SK-MEL-5 (cell line): Measurements from ENCODE around the gene COL17A1. TPM values are rescaled to one million over a fixed set of nuclear protein-coding genes. Genes with fewer than 3 reads are reported as not detected.

ENCODE experiments used
- DNase-seq: peaks from one replicate; pipeline ENCODE4 v3.0.0-alpha.2; 2016; ENCODE audit warnings: low read depth, low spot score
- in situ Hi-C: cut with HindIII; loops from 2 replicates; pipeline ENCODE4 v1.10.0; 2016; ENCODE audit warnings: low sequenced_read_pairs, high pct_unique_total_duplicates, low pct_unique_long_range_greater_than_20kb
- total RNA-seq: library from RNA; depleted of rRNA; stranded (reverse); fragments of >200 nt; shearing (Covaris generic); gene quantifications from 2 replicates; pipeline ENCODE4 v1.2.3, GENCODE V29; 2014

COL17A1 gene
- total RNA-seq, 1 experiment from 2014 or later: 0.45 TPM

- in situ Hi-C loops: no loop called here
These were observed 44.6 kb downstream of the COL17A1 start for GRCh38 chr10:104040862-104041789.

GRCh38 chr10:104040382-104040781, 45.3 kb downstream of the COL17A1 start:
- in situ Hi-C loops: no loop called here
- no peak for DNase-seq

More at GRCh38 chr10:104040862-104041789, 44.6 kb downstream of the COL17A1 start:
- no peak for DNase-seq

DNA sequence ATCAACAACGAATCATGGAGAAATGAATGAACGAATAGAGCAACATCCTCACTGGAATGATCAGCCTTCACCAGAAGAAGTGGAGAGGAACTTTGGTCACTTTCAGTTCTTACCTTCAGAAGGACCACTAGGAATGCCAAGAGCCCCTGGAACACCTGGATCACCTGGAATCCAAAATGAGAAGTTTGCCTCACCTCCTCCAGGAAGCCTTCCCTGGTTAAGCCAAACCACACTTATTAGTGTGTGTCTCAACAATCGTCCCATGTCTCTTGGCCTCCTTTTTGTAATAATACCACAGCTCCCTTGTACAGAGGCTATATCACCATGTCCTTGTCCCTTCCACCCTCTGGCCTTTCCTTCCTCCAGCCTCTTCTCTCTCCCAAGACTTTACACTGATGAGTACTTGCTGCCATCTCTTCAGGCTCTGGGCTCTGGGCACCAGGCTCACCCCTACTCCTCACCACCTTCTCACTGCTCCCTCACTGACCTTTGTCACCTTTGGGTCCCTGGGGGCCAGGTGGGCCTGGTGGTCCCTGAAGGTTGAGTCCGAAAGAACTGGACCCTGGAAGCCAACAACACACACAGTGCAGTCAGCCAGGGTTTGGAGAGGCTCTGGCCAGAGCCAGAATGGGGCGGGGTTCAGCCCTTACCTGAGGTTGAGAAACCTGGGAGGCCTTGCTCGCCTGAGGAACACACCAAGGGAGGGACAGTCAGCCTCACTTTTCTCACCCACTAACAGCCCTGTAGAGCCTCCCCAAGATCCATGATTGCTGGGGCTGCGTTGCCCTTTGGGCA, 46.5 kb downstream of the COL17A1 start:
- in situ Hi-C loops: no loop called here
- DNase-seq: no peak

- DNase-seq: no peak
- in situ Hi-C loops: no loop called here
These were observed 47.1 kb downstream of the COL17A1 start for GRCh38 chr10:104038537-104038936.

GRCh38 chr10:104037261-104037951, 48.3 kb downstream of the COL17A1 start:
- DNase-seq: no peak
- in situ Hi-C loops: no loop called here

- DNase-seq: no peak
- in situ Hi-C loops: no loop called here
These were observed 49.0 kb downstream of the COL17A1 start for GRCh38 chr10:104036518-104037260.

DNA sequence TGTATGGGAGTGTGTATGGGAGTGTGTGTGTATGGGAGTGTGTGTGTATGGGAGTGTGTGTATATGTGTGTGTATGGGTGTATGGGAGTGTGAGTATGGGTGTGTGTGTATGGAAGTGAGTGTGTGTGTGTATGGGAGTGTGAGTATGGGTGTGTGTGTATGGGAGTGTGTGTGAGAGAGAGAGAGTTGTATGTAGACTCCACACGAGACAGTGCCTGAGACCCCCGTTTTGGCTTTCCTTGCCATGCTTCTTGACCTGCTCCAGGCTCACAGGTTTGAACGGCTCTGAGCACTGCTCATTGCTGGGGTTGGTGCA, 49.7 kb downstream of the COL17A1 start:
- in situ Hi-C loops: no loop called here
- DNase-seq: no peak

GRCh38 chr10:104035194-104036068, 50.2 kb downstream of the COL17A1 start:
- no peak for DNase-seq
- in situ Hi-C loops: no loop called here

DNA sequence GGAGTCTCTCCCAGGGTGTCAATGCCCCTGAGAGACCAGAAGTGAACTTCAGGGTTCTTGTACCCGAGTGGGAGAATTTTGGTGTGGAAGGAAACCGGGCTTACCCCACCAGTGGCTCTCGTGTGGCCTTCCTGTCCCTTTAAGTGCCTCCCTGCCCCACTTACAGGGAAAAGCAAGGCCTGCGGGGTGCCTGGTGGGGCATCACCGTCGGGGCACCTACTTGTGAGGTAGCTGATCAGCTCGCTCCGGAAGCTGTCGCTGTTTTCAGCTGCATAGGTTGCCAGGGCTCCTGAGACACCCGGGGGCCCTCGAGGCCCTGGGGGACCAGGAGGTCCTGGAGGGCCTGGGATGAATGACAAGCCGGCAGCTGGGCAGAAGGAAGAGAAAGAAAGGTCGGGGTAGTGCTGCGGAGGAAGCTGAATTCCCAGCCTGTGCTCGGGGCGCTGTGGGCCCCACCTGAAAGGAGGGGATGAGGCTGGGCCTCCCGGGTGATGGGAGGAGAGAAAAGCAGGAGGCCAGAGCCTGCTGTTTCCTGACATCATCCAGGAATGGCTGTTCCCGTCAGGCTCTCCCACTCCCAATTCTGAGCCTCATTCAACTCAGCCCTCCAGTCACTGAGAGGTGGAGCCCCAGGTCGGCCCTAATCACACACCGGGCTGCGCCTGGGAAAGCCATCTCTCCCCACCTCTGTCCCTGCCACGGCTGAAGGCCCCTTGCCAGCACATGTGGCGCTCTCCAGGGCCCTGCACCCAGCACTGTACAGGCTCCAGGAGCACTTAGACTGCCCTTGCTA, 51.1 kb downstream of the COL17A1 start:
- in situ Hi-C loops: no loop called here
- no peak for DNase-seq

DNA sequence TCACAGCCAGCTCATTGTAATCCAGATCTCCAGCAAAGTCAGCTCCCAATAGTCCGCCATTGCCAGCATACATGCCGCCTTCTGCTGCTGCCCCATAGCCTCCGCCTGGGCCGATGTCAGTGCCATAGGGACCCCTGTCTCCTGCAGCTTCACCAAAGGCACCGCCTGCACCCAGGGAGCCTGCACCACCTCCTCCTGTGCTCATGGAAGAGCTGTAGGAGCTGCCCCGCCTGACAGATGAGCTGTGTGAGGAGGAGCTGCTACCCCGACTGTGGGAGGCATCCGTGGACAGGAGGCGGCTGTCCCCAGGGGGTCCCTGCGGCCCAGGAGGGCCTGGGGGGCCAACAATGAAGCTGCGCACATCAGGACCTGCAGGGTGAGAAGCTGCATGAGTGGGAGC, 51.7 kb downstream of the COL17A1 start:
- in situ Hi-C loops: no loop called here
- DNase-seq: no peak

DNA sequence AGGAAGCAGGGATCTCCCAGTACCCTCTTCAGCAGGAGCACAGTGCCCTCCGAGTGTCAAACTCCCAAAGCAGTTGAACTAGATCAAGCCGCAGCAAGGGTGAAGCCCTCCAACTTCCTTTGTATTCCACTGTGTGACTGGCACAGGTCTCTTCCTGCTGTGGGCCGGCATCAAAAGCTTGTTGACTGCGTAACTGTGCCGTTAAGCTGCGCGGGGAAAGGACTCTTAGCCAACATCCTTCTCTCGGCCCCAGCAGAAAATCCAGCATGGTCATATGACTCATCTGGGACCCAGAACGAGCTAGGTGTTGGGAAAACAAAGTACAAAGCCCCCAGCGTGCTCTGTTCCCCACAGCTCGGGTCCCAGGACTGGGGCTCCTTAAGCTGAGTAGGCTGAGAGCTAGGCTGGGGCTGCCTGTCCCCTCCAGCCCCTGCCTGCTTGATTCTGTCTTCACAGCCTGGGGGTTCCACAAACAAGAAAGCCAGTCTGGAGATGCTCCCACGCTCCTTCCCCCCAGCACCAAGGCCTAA, 52.2 kb downstream of the COL17A1 start:
- no peak for DNase-seq
- in situ Hi-C loops: no loop called here

- DNase-seq: no peak
- in situ Hi-C loops: no loop called here
These were observed 53.4 kb downstream of the COL17A1 start for GRCh38 chr10:104032144-104032775.

DNA sequence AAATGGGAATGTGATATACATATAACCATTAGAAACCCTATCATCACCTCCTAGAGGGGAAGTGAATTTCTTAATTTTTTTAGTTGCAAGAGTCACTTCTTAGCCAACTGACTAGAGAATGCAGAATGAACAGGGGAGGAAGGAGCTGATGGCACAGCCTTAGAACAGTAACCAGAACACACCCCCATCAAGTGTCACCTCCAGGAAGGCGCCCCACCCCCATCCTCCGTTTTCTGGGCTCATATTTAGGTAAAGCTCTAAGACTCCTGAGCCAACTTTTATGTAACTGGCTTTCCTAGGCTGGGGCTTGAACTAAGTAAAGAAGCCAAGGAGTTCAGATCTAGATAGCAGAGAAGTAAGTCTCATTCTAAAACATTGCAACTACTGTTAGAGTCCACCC, 54.0 kb downstream of the COL17A1 start:
- in situ Hi-C loops: no loop called here

GRCh38 chr10:104029521-104029860, 56.2 kb downstream of the COL17A1 start:
- in situ Hi-C loops: no loop called here
- no peak for DNase-seq

More for the DNA sequence above, 54.0 kb downstream of the COL17A1 start:
- DNase-seq: no peak

GRCh38 chr10:104028823-104029520, 56.7 kb downstream of the COL17A1 start:
- in situ Hi-C loops: no loop called here

More at GRCh38 chr10:104028823-104029520, 56.7 kb downstream of the COL17A1 start:
- DNase-seq: no peak
